NB4 (cell line): ENCODE data around the gene PDE4D.

Experiments
- MYC ChIP-seq: IDR thresholded peaks from 2 replicates; pipeline ENCODE4 v1.6.1; 2011; ENCODE audit warnings: low read depth, low read length
- POLR2A ChIP-seq: IDR thresholded peaks from 2 replicates; pipeline ENCODE4 v1.6.1; 2011; ENCODE audit warnings: mild to moderate bottlenecking; ENCODE audit not compliant: insufficient read length; ENCODE audit errors: extremely low read depth
- TF ChIP-seq, protein P1 (sequence below): IDR thresholded peaks from one replicate; pipeline ENCODE4 v1.5.1; 2012; ENCODE audit warnings: low read depth, low read length
- TF ChIP-seq, protein P2 (sequence below): IDR thresholded peaks from 2 replicates; pipeline ENCODE4 v1.6.1; 2011; ENCODE audit warnings: low read depth, low read length

DNA sequence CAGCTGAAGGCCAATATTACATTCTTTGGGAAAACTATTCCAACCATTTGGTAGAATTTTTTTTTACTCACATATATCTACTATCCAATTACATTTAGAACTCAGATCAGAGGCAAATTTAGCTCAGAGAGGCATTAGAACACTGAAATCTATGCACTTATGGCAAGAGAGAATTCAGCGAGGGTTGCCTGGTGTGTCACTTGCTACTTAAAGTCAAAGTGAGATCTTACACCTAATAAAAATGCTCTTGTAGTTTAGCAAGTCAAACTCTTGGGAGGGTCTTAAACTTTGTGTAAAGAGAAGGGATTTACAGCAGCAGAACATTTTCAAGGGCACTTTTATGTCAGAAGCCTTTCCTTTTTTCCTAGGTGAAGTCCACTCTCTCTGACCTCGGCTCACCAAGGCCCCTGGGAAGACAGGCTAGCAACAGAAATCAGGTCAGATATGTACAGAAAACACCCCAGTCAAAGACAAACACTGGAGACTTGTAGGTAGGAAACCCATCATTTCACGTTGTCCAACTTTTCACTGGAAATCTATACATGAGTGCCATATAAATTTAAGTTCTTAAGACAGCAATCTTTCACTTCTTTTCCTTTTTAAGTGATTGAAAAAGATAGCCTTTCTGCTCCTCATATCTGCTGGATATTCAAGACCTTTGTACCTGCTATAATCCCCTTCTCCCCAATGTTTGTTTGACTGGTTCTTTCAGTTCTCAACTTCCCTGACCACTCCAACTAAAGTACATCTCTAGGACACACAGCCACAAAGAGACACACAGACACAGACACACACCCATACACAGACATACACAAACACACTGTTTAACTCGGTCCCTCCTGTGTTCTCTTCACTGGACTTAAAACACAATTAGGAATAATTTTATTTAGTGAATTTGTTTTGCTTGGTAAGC lies 635.8 kb downstream of the PDE4D start:
- TF ChIP-seq, protein P1, sequence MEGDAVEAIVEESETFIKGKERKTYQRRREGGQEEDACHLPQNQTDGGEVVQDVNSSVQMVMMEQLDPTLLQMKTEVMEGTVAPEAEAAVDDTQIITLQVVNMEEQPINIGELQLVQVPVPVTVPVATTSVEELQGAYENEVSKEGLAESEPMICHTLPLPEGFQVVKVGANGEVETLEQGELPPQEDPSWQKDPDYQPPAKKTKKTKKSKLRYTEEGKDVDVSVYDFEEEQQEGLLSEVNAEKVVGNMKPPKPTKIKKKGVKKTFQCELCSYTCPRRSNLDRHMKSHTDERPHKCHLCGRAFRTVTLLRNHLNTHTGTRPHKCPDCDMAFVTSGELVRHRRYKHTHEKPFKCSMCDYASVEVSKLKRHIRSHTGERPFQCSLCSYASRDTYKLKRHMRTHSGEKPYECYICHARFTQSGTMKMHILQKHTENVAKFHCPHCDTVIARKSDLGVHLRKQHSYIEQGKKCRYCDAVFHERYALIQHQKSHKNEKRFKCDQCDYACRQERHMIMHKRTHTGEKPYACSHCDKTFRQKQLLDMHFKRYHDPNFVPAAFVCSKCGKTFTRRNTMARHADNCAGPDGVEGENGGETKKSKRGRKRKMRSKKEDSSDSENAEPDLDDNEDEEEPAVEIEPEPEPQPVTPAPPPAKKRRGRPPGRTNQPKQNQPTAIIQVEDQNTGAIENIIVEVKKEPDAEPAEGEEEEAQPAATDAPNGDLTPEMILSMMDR = no peak
- TF ChIP-seq POLR2A = no peak
- TF ChIP-seq, protein P2, sequence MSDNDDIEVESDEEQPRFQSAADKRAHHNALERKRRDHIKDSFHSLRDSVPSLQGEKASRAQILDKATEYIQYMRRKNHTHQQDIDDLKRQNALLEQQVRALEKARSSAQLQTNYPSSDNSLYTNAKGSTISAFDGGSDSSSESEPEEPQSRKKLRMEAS = no peak
- no peak for TF ChIP-seq MYC
